AG10803 (cell line): ENCODE data around the gene ARL4A.
A peak's percentile ranks its signal among the peaks of the same experiment; 100 is the strongest.
"Not testable (repeated sequence)": the region's sequence is repeated elsewhere in the genome, so short reads cannot be mapped to it uniquely, and the experiment has no call there.

Experiments used
- DNase-seq: peaks from one replicate; pipeline ENCODE4 v3.0.0; 2010; ENCODE audit warnings: low read depth
- H3K4me3 ChIP-seq: 2 replicates; pipeline ENCODE4 v1.5.1; 2011; ENCODE audit warnings: mild to moderate bottlenecking, low read length, control low read depth
- TF ChIP-seq, protein P1 (sequence below): conservative IDR thresholded peaks from 2 replicates; pipeline ENCODE4 v1.5.1; 2011; ENCODE audit warnings: mild to moderate bottlenecking, low read length, control low read depth, inconsistent platforms

Gene ARL4A

DNA sequence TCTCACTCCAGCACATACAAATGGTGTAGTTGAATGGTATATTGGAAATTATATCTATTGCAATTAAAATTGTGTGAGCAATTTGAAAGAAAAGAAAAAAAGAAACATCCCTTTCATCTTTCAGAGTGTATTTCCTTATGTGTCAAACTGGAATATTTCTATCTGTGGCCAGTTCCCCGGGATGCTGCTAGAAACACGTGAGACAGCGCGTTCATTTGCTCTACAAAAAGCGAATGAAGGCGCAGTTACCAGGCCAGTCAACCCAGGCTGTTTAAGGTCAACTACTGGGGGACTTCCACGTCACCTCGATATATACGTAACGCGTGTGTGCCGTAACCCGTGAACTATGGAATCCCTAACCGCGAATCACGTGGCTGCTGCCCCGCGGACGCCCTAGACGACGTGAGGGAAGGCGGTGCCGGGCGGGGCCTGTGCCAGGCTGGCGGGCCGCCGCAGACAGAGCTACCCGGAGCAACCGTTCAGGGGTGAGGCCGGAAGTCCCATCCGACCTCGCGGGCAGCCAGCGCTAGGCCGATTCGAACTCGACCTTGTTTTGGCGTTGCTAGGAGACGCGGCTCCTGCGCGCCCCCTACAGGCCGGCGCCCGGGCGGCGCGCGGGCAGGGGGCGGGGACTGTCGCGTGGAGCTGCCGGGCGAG lies 1.1 kb upstream of the ARL4A start:
- H3K4me3 ChIP-seq, result peak overlapping the region; percentile 72
- peak; percentile 91 for DNase-seq
- TF ChIP-seq, protein P1, sequence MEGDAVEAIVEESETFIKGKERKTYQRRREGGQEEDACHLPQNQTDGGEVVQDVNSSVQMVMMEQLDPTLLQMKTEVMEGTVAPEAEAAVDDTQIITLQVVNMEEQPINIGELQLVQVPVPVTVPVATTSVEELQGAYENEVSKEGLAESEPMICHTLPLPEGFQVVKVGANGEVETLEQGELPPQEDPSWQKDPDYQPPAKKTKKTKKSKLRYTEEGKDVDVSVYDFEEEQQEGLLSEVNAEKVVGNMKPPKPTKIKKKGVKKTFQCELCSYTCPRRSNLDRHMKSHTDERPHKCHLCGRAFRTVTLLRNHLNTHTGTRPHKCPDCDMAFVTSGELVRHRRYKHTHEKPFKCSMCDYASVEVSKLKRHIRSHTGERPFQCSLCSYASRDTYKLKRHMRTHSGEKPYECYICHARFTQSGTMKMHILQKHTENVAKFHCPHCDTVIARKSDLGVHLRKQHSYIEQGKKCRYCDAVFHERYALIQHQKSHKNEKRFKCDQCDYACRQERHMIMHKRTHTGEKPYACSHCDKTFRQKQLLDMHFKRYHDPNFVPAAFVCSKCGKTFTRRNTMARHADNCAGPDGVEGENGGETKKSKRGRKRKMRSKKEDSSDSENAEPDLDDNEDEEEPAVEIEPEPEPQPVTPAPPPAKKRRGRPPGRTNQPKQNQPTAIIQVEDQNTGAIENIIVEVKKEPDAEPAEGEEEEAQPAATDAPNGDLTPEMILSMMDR, result peak; percentile 50

DNA sequence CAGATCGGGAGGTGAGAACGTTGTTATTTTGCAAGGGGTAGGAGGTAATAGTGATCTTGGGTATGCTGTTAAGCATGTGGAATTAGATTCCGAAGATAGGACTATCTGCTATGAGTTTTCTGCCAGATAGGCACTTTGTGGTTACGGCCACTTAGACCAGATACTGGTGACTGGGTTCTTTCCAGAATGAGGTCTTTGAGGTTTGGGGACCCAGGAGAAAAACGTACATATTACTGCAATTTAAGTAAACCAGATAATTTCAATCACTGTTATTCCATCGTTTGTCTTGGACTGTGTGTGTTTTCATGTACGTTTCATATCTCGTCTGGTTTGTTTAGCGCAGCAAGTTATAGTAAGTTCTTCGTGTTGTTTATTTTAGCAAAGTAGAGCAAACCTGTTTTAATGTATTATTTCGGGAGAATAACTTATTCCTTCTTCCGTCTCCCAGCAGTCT lies 312 bp downstream of the ARL4A start:
- H3K4me3 ChIP-seq, result peak overlapping the region; percentile 72
- TF ChIP-seq, protein P1, result no peak
- DNase-seq, result no peak

DNA sequence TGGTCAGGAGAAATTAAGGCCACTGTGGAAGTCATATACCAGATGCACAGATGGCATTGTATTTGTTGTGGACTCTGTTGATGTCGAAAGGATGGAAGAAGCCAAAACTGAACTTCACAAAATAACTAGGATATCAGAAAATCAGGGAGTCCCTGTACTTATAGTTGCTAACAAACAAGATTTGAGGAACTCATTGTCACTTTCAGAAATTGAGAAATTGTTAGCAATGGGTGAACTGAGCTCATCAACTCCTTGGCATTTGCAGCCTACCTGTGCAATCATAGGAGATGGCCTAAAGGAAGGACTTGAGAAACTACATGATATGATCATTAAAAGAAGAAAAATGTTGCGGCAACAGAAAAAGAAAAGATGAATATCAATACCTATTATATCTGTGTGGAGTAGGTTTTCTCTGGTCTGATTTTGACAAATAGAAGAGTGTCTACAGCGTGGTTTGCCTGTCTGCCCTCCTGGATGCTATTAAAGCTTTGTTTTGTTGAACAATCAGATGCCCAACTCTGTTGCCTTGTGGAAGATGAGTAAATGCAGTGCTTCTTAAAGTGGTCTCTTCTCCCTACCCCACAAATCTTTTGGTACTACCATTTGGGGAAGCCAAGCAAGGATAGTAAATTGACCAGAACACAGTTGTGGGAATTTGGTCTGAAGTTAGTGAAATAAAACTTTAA lies 1.2 kb downstream of the ARL4A start:
- not testable (repeated sequence) for H3K4me3 ChIP-seq, DNase-seq

DNA sequence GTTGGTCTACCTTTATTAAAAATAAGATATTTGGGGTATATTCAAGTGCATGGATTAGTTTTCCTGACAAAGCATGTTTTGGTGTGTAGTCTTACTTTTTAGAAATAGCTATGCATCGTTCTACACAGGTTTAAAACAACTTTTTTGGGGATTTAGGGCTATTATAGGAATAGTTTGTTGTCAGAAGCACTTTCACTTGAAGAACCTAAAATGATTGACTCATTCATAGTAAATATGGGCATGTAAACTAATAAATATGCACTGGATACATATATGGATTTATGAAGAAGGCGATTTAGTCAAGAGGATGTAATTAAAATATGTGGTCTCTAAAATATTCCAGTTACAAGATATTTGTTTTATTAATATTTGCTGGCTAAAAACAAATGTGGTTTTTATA lies 2.0 kb downstream of the ARL4A start:
- TF ChIP-seq, protein P1, result no peak
- DNase-seq, result no peak
- H3K4me3 ChIP-seq, result no peak overlapping the region

DNA sequence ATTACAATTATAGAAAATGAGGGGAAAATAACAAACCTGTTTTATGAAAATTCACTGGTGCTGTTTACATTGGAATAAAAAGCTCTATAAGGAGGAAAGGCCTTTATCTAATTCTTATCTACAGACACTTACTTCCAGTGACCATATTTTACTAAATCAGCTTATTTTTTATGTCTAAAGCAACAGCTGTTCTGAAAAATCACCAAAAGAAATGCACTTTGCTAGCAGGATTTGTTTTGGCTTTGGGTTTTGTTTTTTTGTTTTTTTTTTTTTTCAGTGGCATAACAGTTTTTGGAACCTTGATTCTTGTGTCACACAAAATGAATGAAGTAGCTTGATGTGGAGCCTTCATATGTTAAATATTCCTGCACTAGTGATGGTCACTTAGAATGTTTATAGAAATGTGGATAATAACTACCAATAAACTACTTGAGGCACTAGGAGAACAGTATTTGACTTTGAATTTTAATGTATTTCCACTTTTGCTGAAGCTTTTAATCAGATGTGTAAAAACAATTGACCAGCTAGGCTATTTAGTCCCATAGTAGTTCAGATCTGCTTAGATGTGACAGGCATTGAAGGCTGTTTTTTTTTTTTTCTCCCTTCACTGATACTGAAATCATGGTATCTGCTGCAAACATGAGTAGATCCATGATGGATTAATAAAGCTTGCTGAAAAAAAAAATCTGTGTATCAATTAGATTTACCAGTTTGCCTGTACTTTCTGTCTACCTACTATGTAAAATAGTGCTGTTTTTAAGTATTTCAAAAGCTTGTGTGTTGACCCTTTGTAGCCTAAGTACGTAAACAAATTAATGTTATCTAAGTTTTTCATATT lies 2.8 kb downstream of the ARL4A start:
- no peak overlapping the region for H3K4me3 ChIP-seq
- TF ChIP-seq, protein P1, result no peak
- DNase-seq, result no peak

DNA sequence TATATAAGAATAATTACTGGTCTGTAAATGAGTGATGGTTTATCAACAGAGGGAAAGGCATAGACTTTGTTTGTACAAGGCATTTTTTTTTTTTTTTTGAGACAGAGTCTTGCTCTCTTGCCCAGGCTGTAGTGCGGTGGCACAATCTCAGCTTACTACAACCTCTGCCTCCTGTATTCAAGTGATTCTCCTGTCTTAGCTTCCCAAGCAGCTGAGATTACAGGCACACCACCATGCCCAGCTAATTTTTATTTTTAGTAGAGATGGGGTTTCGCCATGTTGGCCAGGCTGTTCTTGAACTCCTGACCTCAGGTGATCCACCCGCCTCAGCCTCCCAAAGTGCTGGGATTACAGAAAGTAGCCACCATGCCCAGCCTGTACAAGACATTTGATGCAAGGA lies 4.0 kb downstream of the ARL4A start:
- H3K4me3 ChIP-seq, DNase-seq: not testable (repeated sequence)

DNA sequence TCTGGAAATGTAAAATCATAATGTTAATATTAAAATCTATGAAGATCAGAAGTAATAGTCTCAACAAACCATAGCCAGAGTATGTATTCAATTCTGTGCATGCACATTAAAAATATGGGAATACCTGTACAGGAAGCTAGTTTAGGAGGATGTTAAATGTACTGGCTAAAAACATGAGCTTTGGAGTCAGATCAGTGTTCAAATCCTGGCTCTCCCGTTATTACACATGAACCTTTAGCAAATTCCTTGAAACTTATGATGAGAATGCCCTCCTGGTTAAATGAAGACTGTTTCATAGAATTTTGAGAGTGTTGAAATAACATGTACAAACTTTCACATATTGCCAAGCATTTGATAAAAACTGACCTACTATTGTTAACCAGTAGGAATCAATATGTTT lies 4.6 kb downstream of the ARL4A start:
- TF ChIP-seq, protein P1, result no peak
- H3K4me3 ChIP-seq, result no peak overlapping the region
- no peak for DNase-seq
